Spleen (tissue), 11 donors: Measurements from ENCODE around the gene CHRNA7. TPM values are rescaled to one million over a fixed set of nuclear protein-coding genes. Genes with fewer than 3 reads are reported as not detected.

ENCODE experiments used
- DNase-seq: peaks from one replicate; pipeline ENCODE4 v3.0.0-alpha.2; 2020
- H3K27ac ChIP-seq, 8 donors: fragments of 200-600 bp; sonication (generic) in 7 of 8; 1 replicate in 4 of 8; 2 replicates in 4 of 8; pipeline versions ENCODE4 v1.5.0 to v1.8.0; 2016 to 2021; ENCODE audit warnings: inconsistent platforms in 4 of 8, mild to moderate bottlenecking in 4 of 8, moderate library complexity in 1 of 8
- H3K27me3 ChIP-seq, 7 donors: fragments of 200-600 bp; sonication (generic) in 6 of 7; replicated peaks in 1 of 7; 1 replicate in 4 of 7; 2 replicates in 3 of 7; pipeline versions ENCODE4 v1.5.0 to v1.8.0; 2016 to 2021; ENCODE audit warnings: inconsistent platforms in 3 of 7, mild to moderate bottlenecking in 1 of 7
- H3K36me3 ChIP-seq, 6 donors: fragments of 200-600 bp; sonication (generic) in 5 of 6; 1 replicate in 4 of 6; 2 replicates in 2 of 6; pipeline versions ENCODE4 v1.5.0 to v1.8.0; 2016 to 2021; ENCODE audit warnings: inconsistent platforms in 2 of 6
- H3K4me1 ChIP-seq, 6 donors: fragments of 200-600 bp; sonication (generic) in 5 of 6; 1 replicate in 3 of 6; 2 replicates in 3 of 6; pipeline versions ENCODE4 v1.5.0 to v1.8.0; 2016 to 2021; ENCODE audit warnings: inconsistent platforms in 3 of 6
- H3K4me3 ChIP-seq, 8 donors: fragments of 200-600 bp; sonication (generic) in 7 of 8; 1 replicate in 4 of 8; 2 replicates in 4 of 8; pipeline versions ENCODE4 v1.5.0 to v1.8.0; 2016 to 2021; ENCODE audit warnings: inconsistent platforms in 4 of 8, mild to moderate bottlenecking in 4 of 8, moderate library complexity in 2 of 8
- H3K9me3 ChIP-seq, 8 donors: fragments of 200-600 bp; sonication (generic) in 7 of 8; 1 replicate in 4 of 8; 2 replicates in 4 of 8; pipeline versions ENCODE4 v1.5.0 to v1.8.0; 2016 to 2021; ENCODE audit warnings: inconsistent platforms in 4 of 8
- POLR2A ChIP-seq, 3 donors: fragments of 450-650 bp; IDR thresholded peaks; one replicate each; pipeline ENCODE4 v1.5.1; 2017; ENCODE audit warnings: antibody characterized with exemption in 3 of 3, mild to moderate bottlenecking in 1 of 3
- POLR2AphosphoS5 ChIP-seq, 3 donors: sonication (generic); formaldehyde crosslinking; IDR thresholded peaks; one replicate each; pipeline ENCODE4 v1.5.1; 2017; ENCODE audit warnings: antibody characterized with exemption in 3 of 3
- WGBS, 5 donors: extraction: QIAGEN DNeasy Blood & Tissue Kit in 3 of 5; methylation state at CpG; one replicate each; pipeline versions ENCODE4 v1.1.5 to v1.1.7; 2013 to 2018; 5-methylcytosine and 5-hydroxymethylcytosine counted together
- intact Hi-C: fragments of 100-400 bp; cut with DNase I; formaldehyde crosslinking; loops from one replicate; pipeline ENCODE4 v1.15.0; 2023; ENCODE audit warnings: low total_unique reads
- polyA plus RNA-seq, 3 donors: library from polyadenylated mRNA; stranded (reverse); fragments of 200-250 nt; gene quantifications; one replicate each; pipeline ENCODE4 v1.2.1, GENCODE V29; 2013
- total RNA-seq, 7 donors: library from RNA; depleted of rRNA in 3 of 7; stranded (reverse); fragments of >200 nt in 3 of 7; fragmentation: NEBNext Ultra II Directional in 4 of 7; extraction: Animal tissue kit (Norgen Biotek cat#: 25700) in 4 of 7; gene quantifications; one replicate each; pipeline versions ENCODE4 v1.1.0 to v1.2.1, GENCODE V29; 2016 to 2021
- TF ChIP-seq, protein P1 (sequence below), 11 experiments: fragments of 200-600 bp in 7 of 11; fragments of 450-650 bp in 4 of 11; sonication (generic) in 4 of 11; IDR thresholded peaks in 8 of 11; conservative IDR thresholded peaks in 3 of 11; 1 replicate in 7 of 11; 2 replicates in 4 of 11; pipeline versions ENCODE4 v1.4.0 to v1.8.0; 2016 to 2021; ENCODE audit warnings: antibody characterized with exemption in 11 of 11, inconsistent platforms in 4 of 11, mild to moderate bottlenecking in 1 of 11
- donor health status: healthy with polysubstance abuse.
- donor health status: DM: no; HTN: no; CAD: no; lungs with moderate emphysema.
- donor health status: DM: no; HTN: no; CAD: no.
- donor health status: Bipolar disorder and iron deficiency.
- donor health status: healthy.
- donor health status: DM: no; HTN: no; CAD: no.
- donor health status: DM: yes; HTN: yes; CAD: no.

The CHRNA7 gene
- total and polyA plus RNA-seq, 10 donors, result 0.63 to 11.0 (median 5.3) TPM

DNA sequence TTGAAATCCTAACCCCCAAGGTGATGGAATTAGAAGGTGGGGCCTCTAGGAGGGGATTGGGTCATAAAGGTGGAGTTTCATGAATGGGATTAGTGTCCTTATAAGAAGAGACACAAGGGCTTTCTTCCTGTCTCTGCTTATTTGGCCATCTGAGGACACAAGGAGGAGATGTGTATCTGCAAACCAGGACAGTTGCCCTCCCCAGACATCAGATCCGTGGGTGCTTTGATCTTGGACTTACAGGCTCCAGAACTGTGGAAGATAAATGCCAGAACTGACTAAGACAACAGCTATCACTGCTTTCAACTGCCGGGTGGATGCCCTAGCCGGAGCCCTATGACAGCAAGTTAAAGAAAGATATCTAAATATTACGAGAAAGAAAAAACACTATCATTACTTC, 94.4 kb downstream of the CHRNA7 start:
- peaks cover 0 to 13% (median 0%) of the 10 kb centered on the region in 6 donors for H3K4me1 ChIP-seq
- H3K4me3 ChIP-seq, result no peak overlapping the region
- TF ChIP-seq POLR2A (IDR thresholded peaks at IDR 0.05) (no peak), POLR2AphosphoS5 (IDR thresholded peaks at IDR 0.05) (no peak)
- TF ChIP-seq, protein P1, sequence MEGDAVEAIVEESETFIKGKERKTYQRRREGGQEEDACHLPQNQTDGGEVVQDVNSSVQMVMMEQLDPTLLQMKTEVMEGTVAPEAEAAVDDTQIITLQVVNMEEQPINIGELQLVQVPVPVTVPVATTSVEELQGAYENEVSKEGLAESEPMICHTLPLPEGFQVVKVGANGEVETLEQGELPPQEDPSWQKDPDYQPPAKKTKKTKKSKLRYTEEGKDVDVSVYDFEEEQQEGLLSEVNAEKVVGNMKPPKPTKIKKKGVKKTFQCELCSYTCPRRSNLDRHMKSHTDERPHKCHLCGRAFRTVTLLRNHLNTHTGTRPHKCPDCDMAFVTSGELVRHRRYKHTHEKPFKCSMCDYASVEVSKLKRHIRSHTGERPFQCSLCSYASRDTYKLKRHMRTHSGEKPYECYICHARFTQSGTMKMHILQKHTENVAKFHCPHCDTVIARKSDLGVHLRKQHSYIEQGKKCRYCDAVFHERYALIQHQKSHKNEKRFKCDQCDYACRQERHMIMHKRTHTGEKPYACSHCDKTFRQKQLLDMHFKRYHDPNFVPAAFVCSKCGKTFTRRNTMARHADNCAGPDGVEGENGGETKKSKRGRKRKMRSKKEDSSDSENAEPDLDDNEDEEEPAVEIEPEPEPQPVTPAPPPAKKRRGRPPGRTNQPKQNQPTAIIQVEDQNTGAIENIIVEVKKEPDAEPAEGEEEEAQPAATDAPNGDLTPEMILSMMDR (IDR thresholded peaks at IDR 0.05 in 8 of 11, conservative IDR thresholded peaks at IDR 0.05 in 3 of 11), result no peak
- intact Hi-C loops, result no loop called here
- no peak overlapping the region for H3K27ac ChIP-seq
- no peaks in the 10 kb centered on the region for H3K9me3 ChIP-seq
- DNase-seq, result peak; percentile 6
- no peaks in the 10 kb centered on the region for H3K36me3 ChIP-seq
- H3K27me3 ChIP-seq, result peaks cover 0 to 5% (median 0%) of the 10 kb centered on the region in 7 donors
- 76 to 86% (median 83%) methylated on average over 4 of the region's 4 CpGs for WGBS, 5 donors

DNA sequence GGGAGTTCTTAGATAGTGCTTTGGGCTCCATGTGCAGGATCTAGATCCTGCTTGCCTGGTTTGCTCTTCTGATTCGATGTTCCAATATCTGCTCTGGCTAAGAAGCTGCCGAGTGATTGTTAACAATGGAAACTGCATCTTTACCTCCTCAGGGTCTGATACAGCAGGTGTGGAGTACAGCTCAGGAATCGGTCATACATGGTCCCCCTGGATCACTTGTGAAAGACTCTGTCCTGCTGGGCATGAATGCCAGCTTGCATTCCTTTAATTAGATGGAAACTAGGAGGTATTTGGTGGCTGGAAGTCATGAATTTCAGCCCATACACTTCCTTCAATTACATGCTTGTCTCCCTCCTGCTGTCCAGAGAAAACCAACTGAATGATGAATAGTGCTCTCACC, 95.3 kb downstream of the CHRNA7 start:
- intact Hi-C loops, result no loop called here
- Histone ChIP-seq H3K9me3 (no peaks in the 10 kb centered on the region), H3K27ac (no peak overlapping the region), H3K36me3 (no peaks in the 10 kb centered on the region), H3K27me3 (peaks cover 0 to 5% (median 0%) of the 10 kb centered on the region in 7 donors), H3K4me3 (no peak overlapping the region), H3K4me1 (peaks cover 0 to 4% (median 0%) of the 10 kb centered on the region in 6 donors)
- no peak for DNase-seq
- no peak for TF ChIP-seq POLR2AphosphoS5 (IDR thresholded peaks at IDR 0.05)
- no peak for TF ChIP-seq POLR2A (IDR thresholded peaks at IDR 0.05)
- TF ChIP-seq, protein P1 (IDR thresholded peaks at IDR 0.05 in 8 of 11, conservative IDR thresholded peaks at IDR 0.05 in 3 of 11), result no peak
- 71 to 83% (median 81%) methylated on average over 1 to 3 of the region's 3 CpGs for WGBS, 5 donors

- DNase-seq, result no peak
- peaks cover 0 to 29% (median 0%) of the 10 kb centered on the region in 7 donors for H3K27me3 ChIP-seq
- no peaks in the 10 kb centered on the region for H3K36me3 ChIP-seq
- H3K4me1 ChIP-seq, result no peaks in the 10 kb centered on the region
- intact Hi-C loops, result no loop called here
- no peak overlapping the region for H3K27ac ChIP-seq
- no peaks in the 10 kb centered on the region for H3K9me3 ChIP-seq
- no peak for TF ChIP-seq POLR2A (IDR thresholded peaks at IDR 0.05)
- TF ChIP-seq, protein P1 (IDR thresholded peaks at IDR 0.05 in 8 of 11, conservative IDR thresholded peaks at IDR 0.05 in 3 of 11), result no peak
- no peak for TF ChIP-seq POLR2AphosphoS5 (IDR thresholded peaks at IDR 0.05)
- H3K4me3 ChIP-seq, result no peak overlapping the region
Observed at GRCh38 chr15:32129815-32130214, 99.5 kb downstream of the CHRNA7 start.

GRCh38 chr15:32130823-32131222, 100.5 kb downstream of the CHRNA7 start:
- peaks cover 0 to 29% (median 0%) of the 10 kb centered on the region in 7 donors for H3K27me3 ChIP-seq
- DNase-seq, result no peak
- H3K9me3 ChIP-seq, result no peaks in the 10 kb centered on the region
- TF ChIP-seq POLR2A (IDR thresholded peaks at IDR 0.05), result no peak
- no peak for TF ChIP-seq POLR2AphosphoS5 (IDR thresholded peaks at IDR 0.05)
- TF ChIP-seq, protein P1 (IDR thresholded peaks at IDR 0.05 in 8 of 11, conservative IDR thresholded peaks at IDR 0.05 in 3 of 11), result no peak
- WGBS, 5 donors, result 91 to 97% (median 97%) methylated on average over 3 of the region's 3 CpGs
- H3K27ac ChIP-seq, result no peak overlapping the region
- H3K4me3 ChIP-seq, result no peak overlapping the region
- H3K4me1 ChIP-seq, result no peaks in the 10 kb centered on the region
- no peaks in the 10 kb centered on the region for H3K36me3 ChIP-seq
- intact Hi-C loops, result no loop called here
